Panc1 (cell line): ENCODE results near the gene EPHA8.

Experiments used
- POLR2AphosphoS5 ChIP-seq: IDR thresholded peaks from 2 replicates; pipeline ENCODE4 v1.6.1; 2012; ENCODE audit warnings: mild to moderate bottlenecking, low read depth, low read length, moderate library complexity
- TCF7L2 ChIP-seq: IDR thresholded peaks from 2 replicates; pipeline ENCODE4 v1.6.1; 2011; ENCODE audit warnings: mild to moderate bottlenecking, low read depth, low read length, inconsistent platforms
- TF ChIP-seq, protein P1 (sequence below): fragments of 450-650 bp; IDR thresholded peaks from 2 replicates; pipeline ENCODE4 v1.5.1; 2017; ENCODE audit warnings: mild to moderate bottlenecking
- TF ChIP-seq, protein P2 (sequence below), 2 experiments: IDR thresholded peaks; 2 replicates each; pipeline ENCODE4 v1.6.1; 2011 to 2012; ENCODE audit warnings: low read depth in 2 of 2, control low read depth in 1 of 2, low read length in 1 of 2, mild to moderate bottlenecking in 1 of 2, moderate library complexity in 1 of 2; ENCODE audit not compliant: insufficient read depth in 1 of 2

DNA sequence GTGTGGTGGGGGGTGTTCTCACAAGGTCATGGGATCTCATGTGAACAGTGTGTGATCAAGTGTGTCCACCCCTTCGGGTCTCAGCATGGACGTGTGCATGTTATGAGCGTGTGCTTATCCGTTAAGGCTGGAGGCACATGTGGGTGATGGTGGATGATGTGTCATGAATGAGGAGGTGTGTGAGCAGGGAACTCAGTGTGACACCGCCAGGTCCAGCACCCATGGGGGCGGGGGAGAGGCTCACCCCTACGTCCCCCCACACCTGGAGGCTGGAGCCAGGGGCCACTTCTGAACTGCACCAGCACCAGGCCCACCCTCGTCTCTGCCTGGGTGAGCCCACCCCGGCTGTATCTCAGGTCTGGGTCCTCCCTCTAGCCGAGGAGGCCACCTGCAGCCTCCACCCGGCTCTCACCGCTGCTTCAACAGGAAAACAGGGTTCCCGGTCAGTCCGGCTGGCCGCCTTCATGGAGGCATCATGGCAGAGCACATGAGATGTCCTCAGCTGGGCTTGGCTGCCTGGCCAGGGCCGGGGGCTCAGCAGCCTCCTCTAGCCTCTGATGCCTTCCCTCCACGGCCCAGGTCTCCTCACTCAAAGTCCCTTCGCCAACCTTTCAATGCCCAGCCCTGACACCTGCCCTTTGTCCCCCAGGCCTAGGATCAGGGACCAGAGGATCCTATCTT lies 38.9 kb downstream of the EPHA8 start:
- TF ChIP-seq, protein P1, sequence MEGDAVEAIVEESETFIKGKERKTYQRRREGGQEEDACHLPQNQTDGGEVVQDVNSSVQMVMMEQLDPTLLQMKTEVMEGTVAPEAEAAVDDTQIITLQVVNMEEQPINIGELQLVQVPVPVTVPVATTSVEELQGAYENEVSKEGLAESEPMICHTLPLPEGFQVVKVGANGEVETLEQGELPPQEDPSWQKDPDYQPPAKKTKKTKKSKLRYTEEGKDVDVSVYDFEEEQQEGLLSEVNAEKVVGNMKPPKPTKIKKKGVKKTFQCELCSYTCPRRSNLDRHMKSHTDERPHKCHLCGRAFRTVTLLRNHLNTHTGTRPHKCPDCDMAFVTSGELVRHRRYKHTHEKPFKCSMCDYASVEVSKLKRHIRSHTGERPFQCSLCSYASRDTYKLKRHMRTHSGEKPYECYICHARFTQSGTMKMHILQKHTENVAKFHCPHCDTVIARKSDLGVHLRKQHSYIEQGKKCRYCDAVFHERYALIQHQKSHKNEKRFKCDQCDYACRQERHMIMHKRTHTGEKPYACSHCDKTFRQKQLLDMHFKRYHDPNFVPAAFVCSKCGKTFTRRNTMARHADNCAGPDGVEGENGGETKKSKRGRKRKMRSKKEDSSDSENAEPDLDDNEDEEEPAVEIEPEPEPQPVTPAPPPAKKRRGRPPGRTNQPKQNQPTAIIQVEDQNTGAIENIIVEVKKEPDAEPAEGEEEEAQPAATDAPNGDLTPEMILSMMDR, result no peak
- TF ChIP-seq POLR2AphosphoS5 (no peak), TCF7L2 (no peak)
- TF ChIP-seq, protein P2, sequence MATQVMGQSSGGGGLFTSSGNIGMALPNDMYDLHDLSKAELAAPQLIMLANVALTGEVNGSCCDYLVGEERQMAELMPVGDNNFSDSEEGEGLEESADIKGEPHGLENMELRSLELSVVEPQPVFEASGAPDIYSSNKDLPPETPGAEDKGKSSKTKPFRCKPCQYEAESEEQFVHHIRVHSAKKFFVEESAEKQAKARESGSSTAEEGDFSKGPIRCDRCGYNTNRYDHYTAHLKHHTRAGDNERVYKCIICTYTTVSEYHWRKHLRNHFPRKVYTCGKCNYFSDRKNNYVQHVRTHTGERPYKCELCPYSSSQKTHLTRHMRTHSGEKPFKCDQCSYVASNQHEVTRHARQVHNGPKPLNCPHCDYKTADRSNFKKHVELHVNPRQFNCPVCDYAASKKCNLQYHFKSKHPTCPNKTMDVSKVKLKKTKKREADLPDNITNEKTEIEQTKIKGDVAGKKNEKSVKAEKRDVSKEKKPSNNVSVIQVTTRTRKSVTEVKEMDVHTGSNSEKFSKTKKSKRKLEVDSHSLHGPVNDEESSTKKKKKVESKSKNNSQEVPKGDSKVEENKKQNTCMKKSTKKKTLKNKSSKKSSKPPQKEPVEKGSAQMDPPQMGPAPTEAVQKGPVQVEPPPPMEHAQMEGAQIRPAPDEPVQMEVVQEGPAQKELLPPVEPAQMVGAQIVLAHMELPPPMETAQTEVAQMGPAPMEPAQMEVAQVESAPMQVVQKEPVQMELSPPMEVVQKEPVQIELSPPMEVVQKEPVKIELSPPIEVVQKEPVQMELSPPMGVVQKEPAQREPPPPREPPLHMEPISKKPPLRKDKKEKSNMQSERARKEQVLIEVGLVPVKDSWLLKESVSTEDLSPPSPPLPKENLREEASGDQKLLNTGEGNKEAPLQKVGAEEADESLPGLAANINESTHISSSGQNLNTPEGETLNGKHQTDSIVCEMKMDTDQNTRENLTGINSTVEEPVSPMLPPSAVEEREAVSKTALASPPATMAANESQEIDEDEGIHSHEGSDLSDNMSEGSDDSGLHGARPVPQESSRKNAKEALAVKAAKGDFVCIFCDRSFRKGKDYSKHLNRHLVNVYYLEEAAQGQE (IDR thresholded peaks at IDR 0.05; ENCODE audit: insufficient read depth in 1 of 2, low read depth in 2 of 2, low read length in 1 of 2), result no peak
